K562 (cell line): Measurements from ENCODE around the gene TRUB1. TPM values are rescaled to one million over a fixed set of nuclear protein-coding genes. Genes with fewer than 3 reads are reported as not detected.
A peak's percentile ranks its signal among the peaks of the same experiment; 100 is the strongest.

Experiments
- ATAC-seq: fragments of 200-7000 bp; cut with Tn5 transposase; 3 replicates; pipeline ENCODE4 v1.9.1; 2020; ENCODE audit warnings: moderate library complexity
- BruUV-seq: library from RNA; stranded (reverse); fragments of 400-500 nt; replicated peaks from 2 replicates; lab custom pipeline; 2021; lab: Mats Ljungman, UMichigan
- CTCF ChIA-PET: fragments of 300-600 bp; formaldehyde crosslinking; extraction: SDS; loops from one replicate; lab custom pipeline; 2021; ENCODE audit warnings: low intra/inter-chr PET ratio; lab: Yijun Ruan, JAX
- POLR2A ChIA-PET: fragments of 300-600, 350-650 bp; sonication (Branson Sonifier 250); formaldehyde crosslinking; extraction: SDS; loops from one replicate; lab custom pipeline; 2021; ENCODE audit warnings: antibody characterized with exemption, inconsistent platforms; lab: Yijun Ruan, JAX
- DNase-seq, 4 experiments: peaks; one replicate each; pipeline versions ENCODE4 v3.0.0 to v3.0.0-alpha.2; 2011 to 2018; ENCODE audit warnings: low spot score in 3 of 4, mixed read lengths in 3 of 4; ENCODE audit errors: extremely low read depth in 1 of 4
- FAIRE-seq: peaks from 2 replicates; lab custom pipeline; 2011; peaks lifted over from hg19 to GRCh38; lab: Jason Lieb, UNC
- H2AFZ ChIP-seq: 2 replicates; pipeline ENCODE4 v1.6.0; 2011; ENCODE audit warnings: low read depth, low read length, control low read depth, inconsistent platforms
- H3K27ac ChIP-seq: fragments of 200-600 bp; 3 replicates; pipeline ENCODE4 v1.8.0; 2011; ENCODE audit warnings: low read depth, mild to moderate bottlenecking, control low read depth, inconsistent platforms, low read length, moderate library complexity, mixed read lengths; ENCODE audit errors: extremely low read depth
- H3K27me3 ChIP-seq, 2 experiments: fragments of 300-600 bp in 1 of 2; 2 replicates in 1 of 2; 3 replicates in 1 of 2; pipeline versions ENCODE4 v1.6.0 to v1.8.0; 2011; ENCODE audit warnings: inconsistent platforms in 2 of 2, low read length in 2 of 2, mild to moderate bottlenecking in 1 of 2, mixed read lengths in 1 of 2, moderate library complexity in 1 of 2; ENCODE audit not compliant: control insufficient read depth in 2 of 2, insufficient read depth in 2 of 2
- H3K36me3 ChIP-seq: fragments of 300-600 bp; 3 replicates; pipeline ENCODE4 v1.8.0; 2011; ENCODE audit warnings: mild to moderate bottlenecking, low read length, inconsistent platforms; ENCODE audit not compliant: control insufficient read depth, insufficient read depth
- H3K4me1 ChIP-seq, 2 experiments: fragments of 200-600 bp in 1 of 2; replicated peaks in 1 of 2; 2 replicates in 1 of 2; 3 replicates in 1 of 2; pipeline versions ENCODE4 v1.5.1 to v1.8.0; 2011; ENCODE audit warnings: inconsistent platforms in 2 of 2, low read length in 2 of 2, mild to moderate bottlenecking in 1 of 2, mixed read lengths in 1 of 2, moderate library complexity in 1 of 2; ENCODE audit not compliant: control insufficient read depth in 2 of 2, insufficient read depth in 2 of 2
- H3K4me2 ChIP-seq: 2 replicates; pipeline ENCODE4 v1.6.1; 2011; ENCODE audit warnings: low read length, control low read depth, inconsistent platforms, mixed read lengths; ENCODE audit not compliant: insufficient read depth
- H3K4me3 ChIP-seq: fragments of 200-600 bp; sonication (generic), shearing (Covaris generic); 2 replicates; pipeline ENCODE4 v1.5.1; 2016; ENCODE audit warnings: control low read depth, inconsistent platforms
- H3K79me2 ChIP-seq: fragments of 200-600 bp; 3 replicates; pipeline ENCODE4 v1.8.0; 2011; ENCODE audit warnings: low read length, inconsistent platforms; ENCODE audit not compliant: control insufficient read depth, insufficient read depth
- H3K9ac ChIP-seq, 2 experiments: 2 replicates each; pipeline versions ENCODE4 v1.6.0 to v1.6.1; 2011; ENCODE audit warnings: low read depth in 2 of 2, low read length in 2 of 2, control low read depth in 1 of 2, inconsistent platforms in 1 of 2, mild to moderate bottlenecking in 1 of 2, mixed read lengths in 1 of 2; ENCODE audit not compliant: insufficient read depth in 1 of 2
- H3K9me1 ChIP-seq: one replicate; pipeline ENCODE4 v1.6.0; 2011; ENCODE audit warnings: inconsistent platforms, mild to moderate bottlenecking, low read length, moderate library complexity; ENCODE audit not compliant: control insufficient read depth, insufficient read depth
- H3K9me3 ChIP-seq: replicated peaks from 2 replicates; pipeline ENCODE4 v1.5.1; 2011; ENCODE audit warnings: low read depth, low read length, inconsistent platforms; ENCODE audit not compliant: control insufficient read depth, insufficient read depth
- H4K20me1 ChIP-seq: replicated peaks from 2 replicates; pipeline ENCODE4 v1.6.1; 2011; ENCODE audit warnings: low read length, inconsistent platforms, mixed read lengths; ENCODE audit not compliant: control insufficient read depth, insufficient read depth
- HOXB6 ChIP-seq: fragments of 250-450 bp; sonication (Bioruptor Pico); IDR thresholded peaks from 2 replicates; pipeline ENCODE4 v1.5.1; 2022; ENCODE audit warnings: mild to moderate bottlenecking, borderline replicate concordance
- NFE2L1 ChIP-seq: fragments of 450-650 bp; IDR thresholded peaks from 2 replicates; pipeline ENCODE4 v1.6.1; 2016; ENCODE audit warnings: missing genetic modification characterization, low read depth, mild to moderate bottlenecking, missing compliant biosample characterization, moderate library complexity, borderline replicate concordance
- NR4A1 ChIP-seq, 2 experiments: fragments of 250-450 bp in 1 of 2; fragments of 450-650 bp in 1 of 2; sonication (Bioruptor Pico) in 1 of 2; IDR thresholded peaks; 2 replicates each; pipeline versions ENCODE4 v1.4.0 to v1.6.1; 2016 to 2020; ENCODE audit warnings: mild to moderate bottlenecking in 2 of 2, missing compliant biosample characterization in 1 of 2, missing genetic modification characterization in 1 of 2, moderate library complexity in 1 of 2
- ZNF134 ChIP-seq: fragments of 250-450 bp; sonication (Bioruptor Pico); conservative IDR thresholded peaks from 2 replicates; pipeline ENCODE4 v1.4.0; 2020
- ZNF217 ChIP-seq: sonication (generic); formaldehyde crosslinking; IDR thresholded peaks from 2 replicates; pipeline ENCODE4 v1.8.0; 2022; ENCODE audit warnings: mild to moderate bottlenecking, missing genetic modification reagents
- ZNF239 ChIP-seq: fragments of 250-450 bp; sonication (Bioruptor Pico); IDR thresholded peaks from 2 replicates; pipeline ENCODE4 v1.4.0; 2020; ENCODE audit warnings: mild to moderate bottlenecking
- ZNF551 ChIP-seq: fragments of 250-450 bp; sonication (Bioruptor Pico); IDR thresholded peaks from 2 replicates; pipeline ENCODE4 v1.5.0; 2021; ENCODE audit warnings: mild to moderate bottlenecking, moderate library complexity
- WGBS: fragments of 100-300 bp; shearing (Covaris generic); methylation state at CpG from one replicate; pipeline ENCODE4 v1.1.6; 2016; ENCODE audit warnings: low coverage, mixed read lengths; ENCODE audit not compliant: insufficient coverage; ENCODE audit errors: missing lambda C conversion rate; 5-methylcytosine and 5-hydroxymethylcytosine counted together
- in situ Hi-C: fragments of 300-500 bp; cut with MboI; formaldehyde crosslinking; loops from 4 replicates; pipeline ENCODE4 v1.15.0; 2018; ENCODE audit warnings: inconsistent platforms, mixed read lengths
- intact Hi-C: fragments of 100-400 bp; cut with micrococcal nuclease; formaldehyde crosslinking; loops from 2 replicates; pipeline ENCODE4 v1.14.2; 2022
- polyA plus RNA-seq, 8 experiments: library from polyadenylated mRNA; depleted of rRNA in 4 of 8; stranded (reverse) in 5 of 8; unstranded in 3 of 8; fragments of >200 nt; fragmentation: Nextera tagmentation in 2 of 8; fragmentation: Illumina TruSeq in 1 of 8; extraction: Ambion mirVana in 2 of 8; extraction: Trizol in 1 of 8; gene quantifications; 2 replicates each; pipeline versions ENCODE4 v1.2.1 to v1.2.3, GENCODE V29; 2011 to 2014; ENCODE audit warnings: inconsistent platforms in 1 of 8, missing spikeins in 1 of 8
- total RNA-seq, 7 experiments: library from RNA; depleted of rRNA in 6 of 7; stranded (reverse); fragments of >200 nt in 6 of 7; fragmentation: Illumina TruSeq in 2 of 7; extraction: Trizol in 2 of 7; gene quantifications; 2 replicates each; pipeline versions ENCODE4 v1.2.1 to v1.2.3, GENCODE V29; 2011 to 2021; ENCODE audit warnings: low replicate concordance in 1 of 7
- TF ChIP-seq, protein P1 (sequence below), 2 experiments: IDR thresholded peaks in 1 of 2; conservative IDR thresholded peaks in 1 of 2; 2 replicates each; pipeline ENCODE4 v1.6.1; 2016; ENCODE audit warnings: low read depth in 2 of 2, mild to moderate bottlenecking in 1 of 2, missing compliant biosample characterization in 1 of 2, missing genetic modification characterization in 1 of 2, moderate library complexity in 1 of 2

The TRUB1 gene
- total and polyA plus RNA-seq, 9 of the 15 experiments (the other 6 are each of a cell fraction or from before 2014, with no cell fraction given): 4.6 to 16.5 (median 11.5) TPM

DNA sequence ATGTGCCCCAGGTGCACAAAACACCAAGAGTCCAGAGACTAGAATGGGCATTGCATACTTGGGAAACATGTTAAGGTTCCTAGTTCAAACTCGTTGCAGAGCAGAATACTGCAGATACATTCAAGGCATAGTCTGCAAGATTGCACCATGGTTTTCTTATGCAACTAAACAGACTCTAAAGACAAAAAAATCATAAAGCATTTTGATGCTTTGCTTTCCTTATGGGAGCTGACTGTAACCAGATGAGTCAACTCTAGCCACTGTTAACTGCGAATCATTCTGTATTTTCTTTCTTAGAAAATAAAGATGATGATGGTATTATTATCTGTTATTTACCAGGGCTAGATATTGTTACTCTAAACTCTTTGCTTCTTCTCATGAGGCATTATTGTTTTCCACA, 19.7 kb downstream of the TRUB1 start:
- TF ChIP-seq NR4A1 (CRISPR knock-in tag; IDR thresholded peaks at IDR 0.05): no peak
- no peak for TF ChIP-seq NR4A1 (tag; IDR thresholded peaks at IDR 0.05)
- TF ChIP-seq ZNF239 (CRISPR knock-in tag): no peak
- no peak for TF ChIP-seq ZNF551 (CRISPR knock-in tag)
- TF ChIP-seq NFE2L1 (tag): no peak
- TF ChIP-seq ZNF134 (CRISPR knock-in tag): no peak
- no peak for TF ChIP-seq ZNF217
- Histone ChIP-seq H3K27ac (no peak overlapping the region), H2AFZ (no peak overlapping the region), H3K27me3 (no peaks in the 10 kb centered on the region), H3K4me1 (no peaks in the 10 kb centered on the region), H3K9ac (no peak overlapping the region), H3K4me2 (no peak overlapping the region), H3K4me3 (no peak overlapping the region), H3K9me3 (no peaks in the 10 kb centered on the region), H3K79me2 (peaks cover 11% of the 10 kb centered on the region; the same call in 2 of the 3 replicates), H3K9me1 (no peaks in the 10 kb centered on the region), H4K20me1 (no peaks in the 10 kb centered on the region), H3K36me3 (peaks cover 33% of the 10 kb centered on the region)
- POLR2A ChIA-PET: interaction anchor here (0.5 kb wide), 1 partner anchor 402 kb away, joined by 3 read pairs; no protein-coding TSS in a partner anchor
- FAIRE-seq (no peak), ATAC-seq (no peak), DNase-seq (no peak)
- 89% methylated on average over 2 of the region's 2 CpGs for WGBS
- in situ Hi-C loops (no loop called here), intact Hi-C loops (no loop called here)
- CTCF ChIA-PET: no interaction called here
- BruUV-seq: no TSS peak

DNA sequence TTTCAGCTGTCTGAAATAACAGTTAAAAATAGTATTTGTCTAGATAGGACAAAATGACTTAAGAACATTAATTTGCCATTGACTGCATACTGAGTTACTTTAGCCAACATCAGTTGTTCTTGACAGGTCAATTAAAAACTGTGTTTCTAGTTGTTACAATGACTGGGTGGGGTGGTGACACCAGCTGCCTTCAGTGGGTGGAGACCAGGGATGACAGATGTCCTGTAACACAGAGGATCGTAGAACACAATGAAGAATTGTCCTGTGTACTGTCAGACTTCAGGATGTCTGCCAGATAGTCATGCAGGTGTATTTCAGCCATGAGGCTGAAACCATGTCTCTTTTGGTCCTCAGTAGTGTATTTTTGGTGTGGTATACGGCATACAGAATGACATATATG, 24.4 kb downstream of the TRUB1 start:
- TF ChIP-seq, protein P1, sequence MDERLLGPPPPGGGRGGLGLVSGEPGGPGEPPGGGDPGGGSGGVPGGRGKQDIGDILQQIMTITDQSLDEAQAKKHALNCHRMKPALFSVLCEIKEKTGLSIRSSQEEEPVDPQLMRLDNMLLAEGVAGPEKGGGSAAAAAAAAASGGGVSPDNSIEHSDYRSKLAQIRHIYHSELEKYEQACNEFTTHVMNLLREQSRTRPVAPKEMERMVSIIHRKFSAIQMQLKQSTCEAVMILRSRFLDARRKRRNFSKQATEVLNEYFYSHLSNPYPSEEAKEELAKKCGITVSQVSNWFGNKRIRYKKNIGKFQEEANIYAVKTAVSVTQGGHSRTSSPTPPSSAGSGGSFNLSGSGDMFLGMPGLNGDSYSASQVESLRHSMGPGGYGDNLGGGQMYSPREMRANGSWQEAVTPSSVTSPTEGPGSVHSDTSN (CRISPR knock-in tag; IDR thresholded peaks at IDR 0.05; ENCODE audit: low read depth): no peak
- TF ChIP-seq, protein P1 (tag; conservative IDR thresholded peaks at IDR 0.05; ENCODE audit: low read depth): peak; percentile 45
- no peak for TF ChIP-seq HOXB6 (CRISPR knock-in tag)
- Histone ChIP-seq H3K4me1 (no peaks in the 10 kb centered on the region), H3K36me3 (peaks cover 33% of the 10 kb centered on the region), H2AFZ (no peak overlapping the region), H3K79me2 (peaks cover 15% of the 10 kb centered on the region; the same call in 2 of the 3 replicates), H3K9me1 (no peaks in the 10 kb centered on the region), H4K20me1 (no peaks in the 10 kb centered on the region), H3K9me3 (no peaks in the 10 kb centered on the region), H3K9ac (no peak overlapping the region), H3K27ac (no peak overlapping the region), H3K4me3 (no peak overlapping the region), H3K4me2 (no peak overlapping the region), H3K27me3 (no peaks in the 10 kb centered on the region)
- ChIA-PET POLR2A (no interaction called here), CTCF (no interaction called here)
- intact Hi-C loops (no loop called here), in situ Hi-C loops (no loop called here)
- no TSS peak for BruUV-seq
- FAIRE-seq: no peak
- no peak for ATAC-seq
- WGBS: no CpG with 5 or more reads among the region's 2 CpGs
- no peak for DNase-seq
